PC-3 (cell line): ENCODE results near the gene PKP2. TPM values are rescaled to one million over a fixed set of nuclear protein-coding genes. Genes with fewer than 3 reads are reported as not detected.
"Not testable (repeated sequence)": the region's sequence is repeated elsewhere in the genome, so short reads cannot be mapped to it uniquely, and the experiment has no call there.

ENCODE experiments used
- ATAC-seq: fragments of 200-7000 bp; cut with Tn5 transposase; 2 replicates; pipeline ENCODE4 v1.9.1; 2020; ENCODE audit warnings: mild to moderate bottlenecking, moderate library complexity
- BruUV-seq: library from RNA; stranded (reverse); fragments of 400-500 nt; replicated peaks from 2 replicates; lab custom pipeline; 2021; lab: Mats Ljungman, UMichigan
- CTCF ChIA-PET: fragments of 300-600 bp; sonication (Branson Sonifier 250); formaldehyde crosslinking; loops from one replicate; lab custom pipeline; 2022; ENCODE audit warnings: antibody characterized with exemption; lab: Charles Lee
- POLR2A ChIA-PET: fragments of 300-600 bp; sonication (Branson Sonifier 250); formaldehyde crosslinking; loops from one replicate; lab custom pipeline; 2022; ENCODE audit warnings: antibody characterized with exemption; ENCODE audit not compliant: unreplicated experiment; lab: Charles Lee
- DNase-seq: peaks from one replicate; pipeline ENCODE4 v3.0.0-alpha.2; 2015
- H2AFZ ChIP-seq: fragments of 300-600 bp; sonication (generic); 2 replicates; pipeline ENCODE4 v1.6.0; 2016; ENCODE audit warnings: antibody characterized with exemption, low read length
- H3F3A ChIP-seq: fragments of 300-600 bp; sonication (generic); one replicate; pipeline ENCODE4 v1.6.0; 2017; ENCODE audit warnings: antibody characterized with exemption, low read length, control low read depth, mild to moderate bottlenecking; ENCODE audit not compliant: unreplicated experiment
- H3K27ac ChIP-seq: fragments of 300-600 bp; sonication (generic); 2 replicates; pipeline ENCODE4 v1.5.1; 2016; ENCODE audit warnings: mild to moderate bottlenecking, low read length
- H3K27me3 ChIP-seq: fragments of 300-600 bp; sonication (generic); 2 replicates; pipeline ENCODE4 v1.6.1; 2016; ENCODE audit warnings: low read length, mixed read lengths
- H3K36me3 ChIP-seq: fragments of 300-600 bp; sonication (generic); 2 replicates; pipeline ENCODE4 v1.6.1; 2016; ENCODE audit warnings: low read depth, mixed run types, low read length, mixed read lengths
- H3K4me1 ChIP-seq: fragments of 300-600 bp; sonication (generic); 2 replicates; pipeline ENCODE4 v1.5.1; 2016; ENCODE audit warnings: low read length; ENCODE audit not compliant: insufficient read depth
- H3K4me2 ChIP-seq: fragments of 300-600 bp; sonication (generic); 2 replicates; pipeline ENCODE4 v1.6.0; 2016; ENCODE audit warnings: low read length
- H3K4me3 ChIP-seq: fragments of 300-600 bp; sonication (generic); 2 replicates; pipeline ENCODE4 v1.5.1; 2016; ENCODE audit warnings: mild to moderate bottlenecking, low read length, mixed read lengths
- H3K79me2 ChIP-seq: fragments of 300-600 bp; sonication (generic); 2 replicates; pipeline ENCODE4 v1.6.1; 2017; ENCODE audit warnings: low read length, mixed read lengths
- H3K9ac ChIP-seq: fragments of 300-600 bp; sonication (generic); 2 replicates; pipeline ENCODE4 v1.6.0; 2016; ENCODE audit warnings: mild to moderate bottlenecking, low read length
- H3K9me2 ChIP-seq: fragments of 300-600 bp; sonication (generic); replicated peaks from 2 replicates; pipeline ENCODE4 v1.6.1; 2016; ENCODE audit warnings: mixed run types, low read length, mixed read lengths
- H3K9me3 ChIP-seq: fragments of 300-600 bp; sonication (generic); 2 replicates; pipeline ENCODE4 v1.6.1; 2016; ENCODE audit warnings: low read length, mixed read lengths
- H4K20me1 ChIP-seq: fragments of 300-600 bp; sonication (generic); 2 replicates; pipeline ENCODE4 v1.6.1; 2016; ENCODE audit warnings: low read length, mixed read lengths
- EZH2 ChIP-seq: fragments of 300-600 bp; sonication (generic); IDR thresholded peaks from one replicate; pipeline ENCODE4 v1.6.1; 2017; ENCODE audit warnings: antibody characterized with exemption, mild to moderate bottlenecking, low read length; ENCODE audit not compliant: unreplicated experiment
- EZH2phosphoT487 ChIP-seq: fragments of 300-600 bp; sonication (generic); IDR thresholded peaks from 2 replicates; pipeline ENCODE4 v1.6.1; 2018; ENCODE audit warnings: mild to moderate bottlenecking, antibody characterized with exemption, low read length, borderline replicate concordance
- intact Hi-C: fragments of 100-400 bp; cut with micrococcal nuclease; formaldehyde crosslinking; loops from 2 replicates; pipeline ENCODE4 v1.9.0; 2023
- total RNA-seq: library from RNA; depleted of rRNA; stranded (reverse); fragments of >200 nt; gene quantifications from 2 replicates; pipeline ENCODE4 v1.2.3, GENCODE V29; 2014
- TF ChIP-seq, protein P1 (sequence below): fragments of 300-600 bp; sonication (generic); conservative IDR thresholded peaks from 2 replicates; pipeline ENCODE4 v1.5.1; 2017; ENCODE audit warnings: antibody characterized with exemption, low read depth, mild to moderate bottlenecking, low read length

Gene PKP2
- total RNA-seq, 1 experiment from 2014 or later = 12.7 TPM

DNA sequence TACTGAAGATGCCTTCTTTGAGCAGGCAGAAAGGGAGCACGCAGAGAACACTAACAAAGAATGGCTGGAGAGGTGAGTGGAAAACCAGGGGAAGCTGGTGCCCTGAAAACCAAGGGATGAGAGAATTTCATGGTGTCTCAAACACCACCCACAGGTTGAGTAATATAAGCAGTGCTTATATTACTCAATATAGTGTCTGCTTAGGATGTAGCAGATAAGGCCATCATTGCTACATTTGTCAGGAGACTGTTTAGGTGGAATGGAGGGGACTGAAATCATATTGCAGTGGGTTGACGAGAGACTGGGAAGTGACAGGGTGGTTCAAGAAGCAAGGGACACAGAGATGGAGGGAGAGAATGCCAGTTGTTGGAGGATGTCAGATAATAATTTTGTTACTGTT is 20.6 kb downstream of the PKP2 start:
- Histone ChIP-seq H3K4me1 (no peaks in the 10 kb centered on the region), H3K27me3 (no peaks in the 10 kb centered on the region), H3K4me3 (no peak overlapping the region), H3K9ac (no peak overlapping the region), H3F3A (no peaks in the 10 kb centered on the region), H3K27ac (no peak overlapping the region), H3K79me2 (no peaks in the 10 kb centered on the region), H2AFZ (no peak overlapping the region), H3K36me3 (no peaks in the 10 kb centered on the region), H4K20me1 (no peaks in the 10 kb centered on the region), H3K4me2 (no peak overlapping the region), H3K9me3 (no peaks in the 10 kb centered on the region), H3K9me2 (no peaks in the 10 kb centered on the region)
- ChIA-PET CTCF (no interaction called here), POLR2A (no interaction called here)
- TF ChIP-seq, protein P1, sequence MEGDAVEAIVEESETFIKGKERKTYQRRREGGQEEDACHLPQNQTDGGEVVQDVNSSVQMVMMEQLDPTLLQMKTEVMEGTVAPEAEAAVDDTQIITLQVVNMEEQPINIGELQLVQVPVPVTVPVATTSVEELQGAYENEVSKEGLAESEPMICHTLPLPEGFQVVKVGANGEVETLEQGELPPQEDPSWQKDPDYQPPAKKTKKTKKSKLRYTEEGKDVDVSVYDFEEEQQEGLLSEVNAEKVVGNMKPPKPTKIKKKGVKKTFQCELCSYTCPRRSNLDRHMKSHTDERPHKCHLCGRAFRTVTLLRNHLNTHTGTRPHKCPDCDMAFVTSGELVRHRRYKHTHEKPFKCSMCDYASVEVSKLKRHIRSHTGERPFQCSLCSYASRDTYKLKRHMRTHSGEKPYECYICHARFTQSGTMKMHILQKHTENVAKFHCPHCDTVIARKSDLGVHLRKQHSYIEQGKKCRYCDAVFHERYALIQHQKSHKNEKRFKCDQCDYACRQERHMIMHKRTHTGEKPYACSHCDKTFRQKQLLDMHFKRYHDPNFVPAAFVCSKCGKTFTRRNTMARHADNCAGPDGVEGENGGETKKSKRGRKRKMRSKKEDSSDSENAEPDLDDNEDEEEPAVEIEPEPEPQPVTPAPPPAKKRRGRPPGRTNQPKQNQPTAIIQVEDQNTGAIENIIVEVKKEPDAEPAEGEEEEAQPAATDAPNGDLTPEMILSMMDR = no peak
- TF ChIP-seq EZH2 (no peak), EZH2phosphoT487 (no peak)
- DNase-seq = no peak
- intact Hi-C loops = no loop called here
- ATAC-seq = no peak
- BruUV-seq = no TSS peak

DNA sequence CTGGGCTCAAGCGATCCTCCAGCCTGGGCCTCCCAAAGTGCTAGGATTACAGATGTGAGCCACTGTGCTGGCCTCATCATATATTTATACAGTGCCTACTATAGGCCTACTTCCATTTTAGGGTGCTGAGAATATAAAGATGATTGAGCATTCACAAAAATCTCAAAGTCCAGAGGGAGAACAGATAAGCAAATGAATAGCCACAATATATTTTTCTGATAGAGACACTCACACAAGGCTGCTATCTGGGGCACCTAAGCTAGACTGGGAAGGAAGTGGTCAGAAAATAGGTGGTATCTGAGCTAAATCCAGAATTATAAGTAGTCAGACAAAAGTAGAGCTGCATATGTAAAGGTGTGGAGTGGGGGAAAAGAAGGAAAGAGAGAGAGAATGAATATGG is 21.6 kb downstream of the PKP2 start:
- Histone ChIP-seq H3K4me3 (no peak overlapping the region), H3K79me2 (no peaks in the 10 kb centered on the region), H3K27ac (no peak overlapping the region), H3K27me3 (no peaks in the 10 kb centered on the region), H4K20me1 (no peaks in the 10 kb centered on the region), H3K9me3 (no peaks in the 10 kb centered on the region), H3K9ac (no peak overlapping the region), H3K4me2 (no peak overlapping the region), H2AFZ (no peak overlapping the region), H3K9me2 (no peaks in the 10 kb centered on the region), H3K36me3 (no peaks in the 10 kb centered on the region), H3K4me1 (no peaks in the 10 kb centered on the region), H3F3A (no peaks in the 10 kb centered on the region)
- TF ChIP-seq, protein P1 = no peak
- TF ChIP-seq EZH2phosphoT487 (no peak), EZH2 (no peak)
- DNase-seq (no peak), ATAC-seq (no peak)
- no TSS peak for BruUV-seq
- ChIA-PET POLR2A (no interaction called here), CTCF (no interaction called here)
- intact Hi-C loops = no loop called here

DNA sequence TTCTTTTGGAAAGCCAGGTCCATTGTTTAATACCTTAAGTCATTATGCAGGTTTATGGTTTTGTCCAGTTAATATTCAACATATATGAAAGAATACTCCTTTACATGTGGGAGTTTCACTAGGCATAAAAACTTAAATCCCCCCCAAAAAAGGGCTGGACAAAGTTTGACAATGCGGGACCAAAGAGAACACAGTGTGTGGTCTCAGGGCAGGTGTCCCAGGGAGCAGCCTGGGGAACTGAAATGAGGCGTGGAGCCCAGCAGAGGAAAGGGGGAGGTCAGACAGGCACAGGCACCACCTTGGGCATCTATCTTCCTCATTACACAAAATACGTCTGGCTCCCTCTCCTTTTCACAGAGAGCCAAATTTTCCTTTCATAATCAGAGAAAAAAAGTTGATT is 22.5 kb downstream of the PKP2 start:
- TF ChIP-seq, protein P1 = no peak
- TF ChIP-seq EZH2 = no peak
- TF ChIP-seq EZH2phosphoT487 = no peak
- Histone ChIP-seq H2AFZ (no peak overlapping the region), H3F3A (no peaks in the 10 kb centered on the region), H3K27ac (no peak overlapping the region), H3K9me2 (no peaks in the 10 kb centered on the region), H3K4me3 (no peak overlapping the region), H3K4me1 (no peaks in the 10 kb centered on the region), H3K9me3 (no peaks in the 10 kb centered on the region), H3K9ac (no peak overlapping the region), H3K27me3 (no peaks in the 10 kb centered on the region), H4K20me1 (no peaks in the 10 kb centered on the region), H3K36me3 (no peaks in the 10 kb centered on the region), H3K4me2 (no peak overlapping the region), H3K79me2 (no peaks in the 10 kb centered on the region)
- CTCF ChIA-PET = no interaction called here
- DNase-seq (no peak), ATAC-seq (no peak)
- BruUV-seq = no TSS peak
- POLR2A ChIA-PET = no interaction called here
- intact Hi-C loops = no loop called here

DNA sequence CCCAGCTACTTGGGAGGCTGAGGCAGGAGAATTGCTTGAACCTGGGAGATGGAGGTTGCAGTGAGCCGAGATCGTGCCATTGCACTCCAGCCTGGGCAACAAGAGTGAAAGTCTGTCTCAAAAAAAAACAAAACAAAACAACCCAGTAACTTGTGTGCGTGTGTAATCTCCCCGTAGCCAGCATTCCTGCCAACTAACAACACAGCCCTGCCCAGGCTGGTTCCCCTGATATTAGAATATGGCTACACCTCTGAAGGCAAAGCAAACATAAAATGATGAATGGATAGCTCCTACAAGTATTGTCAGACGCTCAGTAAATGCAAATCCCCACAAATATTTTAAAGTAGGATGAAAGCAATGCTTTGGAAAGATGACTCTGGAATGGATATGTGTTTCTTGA is 24.2 kb downstream of the PKP2 start:
- H3K4me2 ChIP-seq, H3K9me3 ChIP-seq, H2AFZ ChIP-seq, H3K79me2 ChIP-seq, CTCF ChIA-PET, H3K36me3 ChIP-seq, intact Hi-C loops, H3K9ac ChIP-seq, H3K9me2 ChIP-seq, DNase-seq, H4K20me1 ChIP-seq, H3K4me1 ChIP-seq, H3K4me3 ChIP-seq, H3K27me3 ChIP-seq, H3F3A ChIP-seq, BruUV-seq, POLR2A ChIA-PET, ATAC-seq, H3K27ac ChIP-seq: not testable (repeated sequence)
